ENCODE data around the gene PURA.

Gene PURA

DNA sequence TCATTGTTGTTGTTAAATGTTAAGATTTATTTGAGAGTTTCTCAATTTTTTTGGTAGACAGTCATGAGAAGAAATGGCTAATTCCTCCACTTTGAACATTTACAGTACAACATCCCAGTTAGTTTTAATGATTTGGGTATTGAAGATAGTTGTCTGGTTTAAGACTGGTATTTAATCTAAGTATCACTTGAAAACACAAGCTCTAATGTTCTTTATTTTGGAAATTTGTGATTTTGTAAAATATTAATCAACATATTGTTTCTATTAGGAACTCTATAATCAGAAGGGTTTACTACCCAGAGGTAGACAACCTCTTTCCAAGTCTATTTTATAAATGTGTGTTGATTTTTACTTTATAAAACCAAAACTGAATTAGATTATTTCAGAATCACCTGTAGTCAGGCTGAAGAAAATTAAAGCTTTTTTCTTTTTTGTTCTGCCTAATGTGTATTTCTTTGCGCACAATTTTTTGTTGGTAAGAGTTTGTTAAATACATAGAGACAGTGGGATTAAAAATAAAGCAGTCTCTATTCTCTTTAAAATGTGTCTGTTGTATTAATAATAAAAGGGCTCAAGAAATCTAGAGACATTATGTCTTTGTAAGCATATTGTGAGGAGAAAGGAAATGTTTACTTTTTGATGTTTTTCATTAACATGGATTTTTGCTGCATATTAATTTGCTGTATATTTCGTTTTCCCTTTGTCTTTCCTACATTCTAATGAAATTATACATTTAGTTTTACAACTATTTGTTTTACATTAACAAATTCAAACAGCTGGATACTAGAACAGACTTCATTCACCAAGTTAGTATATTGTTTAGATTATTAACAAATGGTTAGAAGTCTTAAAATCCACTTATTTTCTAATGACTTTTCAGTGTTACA lies 3.9 kb upstream of the PURA start:
- DNase-seq (ENCODE audit: low read depth, low spot score): no peak

DNA sequence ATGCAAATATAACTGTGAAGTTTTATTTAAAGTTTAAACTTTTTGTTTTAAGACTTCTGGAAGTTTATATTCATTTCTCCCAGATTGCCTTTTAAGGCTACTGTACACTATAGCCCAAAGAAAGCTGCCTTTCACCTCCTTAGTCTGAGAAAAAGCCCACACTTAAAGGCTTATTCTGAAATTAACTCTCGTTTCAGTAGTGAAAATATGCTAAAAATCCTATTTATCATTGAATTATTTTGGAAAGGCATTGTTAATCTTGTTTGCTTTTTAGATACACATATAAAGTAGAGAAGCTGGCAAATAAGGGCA lies 3.3 kb upstream of the PURA start:
- no peak for DNase-seq (ENCODE audit: low read depth, low spot score)

DNA sequence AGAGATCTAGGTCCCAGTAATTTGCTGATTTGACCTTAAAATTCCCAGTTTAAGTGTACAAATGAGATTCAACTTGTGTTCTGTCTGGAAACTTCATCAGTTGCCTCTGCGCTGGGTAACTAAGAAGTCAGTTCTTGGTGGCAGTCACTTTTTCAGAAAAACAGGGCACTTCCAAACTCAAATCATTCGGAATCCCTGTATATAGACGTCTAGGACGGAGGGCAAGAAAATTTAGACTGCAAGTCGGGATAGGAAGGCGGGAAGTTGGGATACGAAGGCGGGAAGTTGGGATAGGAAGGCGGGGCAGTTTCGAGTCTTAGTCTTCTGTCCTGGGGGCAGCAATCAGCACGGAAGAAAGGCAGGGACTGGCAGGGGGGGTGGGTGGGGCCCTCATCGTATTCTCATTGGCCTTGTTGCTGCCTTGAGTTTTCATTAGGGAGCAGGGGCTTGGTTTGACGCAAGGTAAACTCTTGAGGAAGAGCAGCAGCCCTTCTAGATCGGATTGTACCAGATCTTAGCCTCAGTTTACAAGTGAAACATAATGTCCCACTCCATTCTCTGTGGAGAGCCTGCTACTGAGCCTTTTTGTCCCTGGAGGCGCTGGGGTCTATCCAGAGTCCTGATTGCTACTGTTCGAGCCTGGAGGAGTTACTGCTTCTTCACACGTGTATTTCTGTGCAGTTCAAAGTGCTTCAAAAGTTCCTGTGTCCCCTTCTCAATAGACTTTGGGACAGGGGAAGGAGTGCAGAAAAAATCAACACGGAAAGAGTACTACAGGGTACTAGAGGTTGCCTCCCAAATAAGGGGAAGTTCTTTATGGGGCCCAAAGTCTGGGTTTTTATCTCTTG lies 2.7 kb upstream of the PURA start:
- no peak for DNase-seq (ENCODE audit: low read depth, low spot score)

DNA sequence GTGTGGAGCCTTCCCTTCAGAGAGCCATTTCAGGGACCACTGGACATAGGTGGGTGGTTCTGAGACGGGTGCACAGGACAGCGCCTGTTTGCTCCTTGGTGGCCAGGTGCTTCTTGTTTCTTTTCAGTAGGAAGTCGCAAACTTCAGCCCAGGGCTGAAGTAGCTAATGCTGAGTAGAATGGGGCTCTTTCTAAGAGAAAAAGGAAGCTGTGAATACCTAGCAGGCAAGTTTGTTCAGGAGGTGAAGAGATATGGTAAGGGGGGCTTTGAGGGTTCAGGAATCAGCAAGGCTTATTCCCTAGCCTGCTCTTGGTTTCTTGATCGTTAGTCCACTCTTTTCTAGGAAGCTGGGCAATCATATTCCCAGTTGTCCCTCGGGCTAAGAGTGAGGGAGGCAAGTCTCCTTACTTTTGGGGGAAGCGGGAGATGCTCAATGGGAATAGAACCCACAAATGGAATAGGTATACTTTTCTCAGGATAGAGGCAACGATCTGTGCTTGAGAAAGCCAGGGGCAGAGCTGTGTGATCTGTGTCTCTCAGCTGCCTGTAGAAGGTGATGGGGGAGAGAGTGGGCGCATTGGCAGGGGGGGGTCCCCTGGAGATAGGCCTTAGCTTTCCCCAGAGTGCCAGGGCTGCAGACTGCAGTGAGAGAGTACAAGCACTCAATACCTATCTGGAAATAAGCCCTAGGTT lies 1.9 kb upstream of the PURA start:
- no peak for DNase-seq (ENCODE audit: low read depth, low spot score)

DNA sequence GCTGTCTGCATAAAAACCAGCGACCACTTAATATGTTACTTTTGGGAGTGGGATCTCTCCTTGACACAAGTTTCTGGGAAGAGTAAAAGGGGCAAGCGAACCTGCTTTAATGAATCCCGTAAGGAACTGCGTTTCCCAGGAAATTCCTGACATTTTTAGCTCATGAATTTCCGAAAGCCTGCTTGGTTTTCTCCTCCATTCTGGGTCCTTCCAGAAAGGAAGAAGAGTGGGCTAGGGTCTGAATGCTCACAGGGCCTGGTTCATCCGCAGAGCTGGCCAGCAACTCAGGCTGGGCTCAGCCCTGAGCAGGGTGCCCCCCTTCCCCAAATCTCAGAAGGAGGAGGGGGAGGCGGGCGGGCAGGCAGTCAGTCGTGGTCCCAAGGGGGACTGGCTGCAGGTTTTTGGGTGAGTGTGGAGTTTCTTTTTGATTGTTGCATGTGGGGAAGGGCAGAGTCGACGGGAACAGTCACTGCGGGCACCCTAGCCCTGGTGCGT lies 1.2 kb upstream of the PURA start:
- DNase-seq (ENCODE audit: low read depth, low spot score): no peak

DNA sequence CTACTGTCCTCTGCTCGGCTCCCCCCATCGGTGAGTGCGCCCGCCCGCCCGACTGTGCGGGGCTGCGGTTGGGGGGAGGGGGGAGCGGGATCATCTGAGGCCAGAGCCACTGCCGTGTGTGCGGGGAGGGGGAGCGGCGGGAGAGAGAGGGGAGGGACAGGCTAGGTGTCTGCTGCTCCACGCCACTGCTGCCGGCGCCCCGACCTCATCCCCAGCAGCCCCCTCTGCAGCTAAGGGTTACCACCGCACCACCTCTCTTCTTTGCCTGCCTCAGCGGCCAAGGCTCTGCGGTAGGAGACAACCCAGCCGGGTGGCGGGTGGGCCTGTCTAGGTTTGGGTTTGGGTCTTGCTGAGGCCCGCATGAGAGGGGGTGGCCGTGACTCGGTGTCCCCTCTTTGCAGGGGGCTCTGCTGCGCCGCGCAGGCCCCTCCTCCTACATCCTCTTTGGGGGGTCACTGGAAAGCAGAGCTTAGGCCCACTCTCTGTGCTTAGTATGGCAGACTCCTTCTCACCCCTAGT lies 670 bp upstream of the PURA start:
- no peak for DNase-seq (ENCODE audit: low read depth, low spot score)

DNA sequence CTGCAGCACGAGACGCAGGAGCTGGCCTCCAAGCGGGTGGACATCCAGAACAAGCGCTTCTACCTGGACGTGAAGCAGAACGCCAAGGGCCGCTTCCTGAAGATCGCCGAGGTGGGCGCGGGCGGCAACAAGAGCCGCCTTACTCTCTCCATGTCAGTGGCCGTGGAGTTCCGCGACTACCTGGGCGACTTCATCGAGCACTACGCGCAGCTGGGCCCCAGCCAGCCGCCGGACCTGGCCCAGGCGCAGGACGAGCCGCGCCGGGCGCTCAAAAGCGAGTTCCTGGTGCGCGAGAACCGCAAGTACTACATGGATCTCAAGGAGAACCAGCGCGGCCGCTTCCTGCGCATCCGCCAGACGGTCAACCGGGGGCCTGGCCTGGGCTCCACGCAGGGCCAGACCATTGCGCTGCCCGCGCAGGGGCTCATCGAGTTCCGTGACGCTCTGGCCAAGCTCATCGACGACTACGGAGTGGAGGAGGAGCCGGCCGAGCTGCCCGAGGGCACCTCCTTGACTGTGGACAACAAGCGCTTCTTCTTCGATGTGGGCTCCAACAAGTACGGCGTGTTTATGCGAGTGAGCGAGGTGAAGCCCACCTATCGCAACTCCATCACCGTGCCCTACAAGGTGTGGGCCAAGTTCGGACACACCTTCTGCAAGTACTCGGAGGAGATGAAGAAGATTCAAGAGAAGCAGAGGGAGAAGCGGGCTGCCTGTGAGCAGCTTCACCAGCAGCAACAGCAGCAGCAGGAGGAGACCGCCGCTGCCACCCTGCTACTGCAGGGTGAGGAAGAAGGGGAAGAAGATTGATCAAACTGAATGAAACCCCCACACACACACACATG lies 654 bp downstream of the PURA start:
- DNase-seq (ENCODE audit: low read depth, low spot score): no peak

DNA sequence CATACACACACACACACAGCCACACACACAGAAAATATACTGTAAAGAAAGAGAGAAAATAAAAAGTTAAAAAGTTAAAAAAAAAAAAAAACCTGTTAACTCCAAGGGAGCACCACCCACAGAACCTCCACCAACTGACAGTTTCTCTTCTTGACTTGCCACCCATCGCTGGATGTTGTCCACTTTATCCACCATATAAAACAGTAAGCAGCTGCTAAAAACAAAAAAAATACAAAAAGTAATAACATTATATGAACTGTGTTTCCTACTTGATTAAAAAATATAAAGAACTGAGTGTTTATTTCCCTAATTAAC lies 1.2 kb downstream of the PURA start:
- no peak for DNase-seq (ENCODE audit: low read depth, low spot score)

DNA sequence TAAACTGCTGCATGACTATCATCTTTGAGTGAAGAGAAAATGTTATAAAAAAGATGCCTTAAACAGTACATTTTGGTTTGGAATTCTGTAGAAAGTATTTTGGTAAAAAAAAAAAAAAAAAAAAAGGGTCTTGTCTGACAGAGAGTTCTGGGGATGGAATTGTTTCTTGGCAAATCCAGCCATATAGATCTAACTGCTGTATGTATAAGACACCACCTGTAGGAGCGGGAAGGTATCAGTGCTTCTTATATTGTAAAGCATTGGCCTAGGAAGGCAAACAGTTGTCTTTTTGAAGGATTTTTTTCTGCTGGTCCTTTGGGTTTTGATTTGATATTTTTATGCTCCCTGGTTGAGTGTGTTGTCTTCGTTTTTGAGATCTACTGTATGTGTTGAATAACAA lies 2.8 kb downstream of the PURA start:
- DNase-seq (ENCODE audit: low read depth, low spot score): no peak

DNA sequence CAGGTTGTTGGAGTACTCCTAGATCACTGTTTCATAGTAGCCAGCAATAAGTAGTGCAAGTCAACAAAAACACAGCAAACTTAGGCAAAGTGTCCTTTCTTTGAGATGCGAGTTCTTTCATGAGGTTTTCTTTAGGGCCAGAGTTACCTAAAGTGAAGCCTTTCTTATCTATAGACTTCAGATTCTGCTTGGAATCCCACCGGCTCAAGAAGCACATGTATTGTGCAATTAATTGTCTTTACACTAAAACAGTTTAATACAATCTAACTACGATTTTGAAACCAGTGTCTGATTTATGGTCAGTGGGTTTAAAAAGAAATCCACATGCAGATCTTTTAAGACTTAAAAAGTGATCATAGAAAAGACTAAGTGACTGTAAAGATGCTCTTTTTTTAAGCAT lies 3.6 kb downstream of the PURA start:
- DNase-seq (ENCODE audit: low read depth, low spot score): no peak

DNA sequence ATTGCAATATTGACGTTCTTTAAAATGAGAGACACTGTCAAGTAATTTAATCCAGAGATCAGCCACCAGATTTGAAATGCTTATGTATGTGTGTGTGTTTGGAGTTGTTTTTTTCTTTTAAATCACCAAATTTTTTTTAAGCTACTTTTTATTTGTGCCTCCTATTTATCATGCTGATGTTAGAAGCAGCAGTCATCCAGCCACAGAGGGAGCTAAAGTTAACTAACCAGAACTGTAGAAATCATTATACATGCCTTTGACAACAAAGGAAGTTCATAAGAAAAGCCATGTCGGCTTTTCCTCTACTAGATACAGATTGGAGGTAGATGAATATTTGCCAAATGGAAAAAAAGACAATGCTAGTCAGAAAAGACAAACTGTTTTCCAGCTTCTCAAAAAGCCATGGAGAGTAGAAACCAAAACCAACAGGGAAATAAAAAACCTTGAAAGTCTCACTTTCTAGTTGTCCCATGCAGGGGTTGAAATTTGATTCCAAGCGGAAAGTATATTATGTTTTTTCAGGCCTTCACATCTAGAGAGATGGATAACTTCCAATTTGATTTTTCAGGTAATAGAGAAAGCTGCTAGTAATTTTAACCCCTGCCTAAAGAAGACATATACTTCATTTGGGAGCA lies 4.5 kb downstream of the PURA start:
- DNase-seq (ENCODE audit: low read depth, low spot score): no peak

DNA sequence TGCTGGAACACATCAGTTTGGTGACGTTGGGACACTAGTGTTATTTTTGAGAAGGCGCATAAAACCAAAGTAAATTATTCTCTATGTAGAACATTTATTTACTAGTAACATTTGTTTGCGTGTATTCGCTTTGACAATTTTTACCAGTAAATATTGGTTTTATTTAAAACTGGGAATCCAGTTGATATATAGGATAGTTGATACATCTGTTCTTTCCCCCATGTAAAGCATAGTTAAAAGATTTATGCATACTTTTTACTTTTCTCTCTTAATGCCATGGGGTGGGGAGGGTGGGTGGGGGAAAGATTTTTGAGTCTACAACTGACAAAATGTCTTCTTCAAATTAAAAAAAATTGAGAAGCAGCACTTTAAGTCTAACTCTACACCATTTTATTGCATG lies 11.7 kb downstream of the PURA start, which contains the start of gene IGIP:
IGIP (plus strand) TSS at position 301 of the 400 bp plus-strand sequence. CDS start 2,540 bp downstream, outside the sequence.
- DNase-seq (ENCODE audit: low read depth, low spot score): no peak

DNA sequence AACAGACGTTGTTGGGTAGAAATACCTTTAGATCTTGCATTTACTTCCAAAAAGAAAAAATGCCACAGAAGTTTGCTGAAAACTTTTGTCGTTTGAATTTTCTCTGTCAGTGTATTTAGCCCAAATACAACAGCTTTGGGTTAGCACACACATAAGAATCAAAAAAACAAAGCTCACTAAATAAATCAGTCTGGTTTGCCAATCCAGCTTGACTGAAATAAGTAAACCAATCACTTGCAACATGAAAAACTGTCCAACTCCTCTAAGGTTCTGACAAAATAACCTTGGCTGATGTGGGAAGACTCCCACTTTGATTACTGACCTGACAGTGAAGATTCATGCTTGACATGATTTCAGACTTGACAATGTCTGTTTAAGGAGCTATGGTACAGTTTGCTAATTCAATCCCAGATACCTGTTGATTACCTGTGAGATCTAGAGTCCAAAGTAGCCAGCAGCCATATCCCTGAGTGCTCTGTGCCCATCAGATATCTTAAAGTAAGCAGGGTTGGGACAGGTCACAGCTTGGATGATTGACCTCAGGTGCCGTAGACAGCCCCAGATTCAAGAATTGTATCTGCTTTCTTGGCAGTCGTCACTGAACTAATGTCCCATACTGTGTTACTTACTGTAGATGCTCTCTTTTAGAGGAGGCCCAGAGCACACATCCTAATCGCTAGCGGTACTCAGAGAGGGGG lies 12.6 kb downstream of the PURA start:
- no peak for DNase-seq (ENCODE audit: low read depth, low spot score)

DNA sequence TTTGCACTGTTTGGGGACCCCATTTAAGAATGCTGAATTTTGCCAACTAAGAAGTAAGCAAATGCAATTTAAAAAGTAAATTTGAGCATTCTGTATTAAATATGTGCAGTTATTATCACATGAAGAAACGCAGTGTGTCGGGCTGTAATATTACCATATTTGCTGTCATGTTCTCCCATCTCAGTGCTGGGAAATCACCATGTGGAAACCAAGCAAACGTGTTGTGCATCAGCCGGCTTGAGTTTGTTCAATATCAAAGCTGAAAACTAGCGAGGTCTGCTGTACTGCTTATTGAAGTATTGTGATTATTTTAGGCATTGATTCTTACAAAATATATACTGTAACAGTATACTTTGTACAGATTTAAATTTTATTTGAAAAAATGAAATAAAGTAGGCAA lies 14.5 kb downstream of the PURA start:
- DNase-seq (ENCODE audit: low read depth, low spot score): no peak

DNA sequence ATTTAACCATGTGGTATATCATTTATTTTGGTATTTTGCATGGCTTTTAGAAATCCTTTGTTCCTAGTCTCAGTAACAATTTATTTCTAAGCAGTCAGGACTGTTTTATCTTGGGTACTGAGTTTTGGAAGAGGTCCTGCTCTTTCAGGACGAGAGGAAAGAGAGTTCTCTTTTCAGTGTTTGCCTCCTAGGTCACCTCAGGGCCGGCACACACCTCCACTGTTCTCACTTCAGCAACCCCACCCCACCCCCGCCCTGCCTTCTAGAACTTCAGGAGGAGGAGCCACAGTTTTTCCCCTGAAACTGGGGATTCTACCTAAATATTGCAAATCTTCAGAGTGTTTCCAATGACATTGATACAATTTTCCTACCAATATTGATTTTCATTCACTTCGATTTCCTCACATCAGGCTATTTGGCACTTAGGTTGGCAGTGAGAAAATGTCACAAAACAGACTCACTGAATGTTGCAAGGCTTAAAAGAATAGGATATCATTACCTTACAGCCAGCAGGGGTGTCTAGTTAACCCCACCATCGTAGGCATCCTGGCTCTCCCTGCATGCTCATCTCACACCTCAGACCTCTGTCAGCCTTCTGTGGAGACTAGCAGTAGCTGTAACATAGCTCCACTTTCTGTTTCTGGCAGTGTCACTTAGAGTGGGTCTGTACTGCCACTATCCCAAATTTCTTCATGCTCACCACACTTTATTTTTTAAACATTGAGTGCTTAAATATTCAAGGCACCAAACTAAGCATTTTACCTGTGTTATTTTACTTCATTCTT lies 17.2 kb downstream of the PURA start:
- DNase-seq (ENCODE audit: low read depth, low spot score): no peak

DNA sequence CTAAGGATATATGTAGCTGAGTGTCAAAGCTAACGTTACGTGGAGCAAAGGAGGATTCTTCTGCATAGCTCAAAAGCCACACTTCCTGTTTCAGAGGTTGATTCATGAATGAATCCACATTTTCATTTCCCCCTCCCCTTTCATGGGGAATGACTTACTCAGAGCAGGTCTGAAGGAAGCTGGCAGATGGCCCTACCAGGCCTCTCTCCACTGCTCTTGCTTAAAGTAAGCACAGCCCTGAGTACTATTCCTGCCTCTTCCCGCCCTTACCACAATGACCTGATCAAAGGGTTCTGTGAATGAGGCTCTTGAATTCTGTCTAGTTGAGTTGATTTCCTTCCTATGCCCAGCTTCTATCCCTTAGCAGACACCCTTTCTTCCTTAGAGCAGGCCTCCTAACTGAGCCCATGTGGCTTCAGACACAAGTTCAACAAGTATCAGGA lies 18.1 kb downstream of the PURA start:
- DNase-seq (ENCODE audit: low read depth, low spot score): no peak

DNA sequence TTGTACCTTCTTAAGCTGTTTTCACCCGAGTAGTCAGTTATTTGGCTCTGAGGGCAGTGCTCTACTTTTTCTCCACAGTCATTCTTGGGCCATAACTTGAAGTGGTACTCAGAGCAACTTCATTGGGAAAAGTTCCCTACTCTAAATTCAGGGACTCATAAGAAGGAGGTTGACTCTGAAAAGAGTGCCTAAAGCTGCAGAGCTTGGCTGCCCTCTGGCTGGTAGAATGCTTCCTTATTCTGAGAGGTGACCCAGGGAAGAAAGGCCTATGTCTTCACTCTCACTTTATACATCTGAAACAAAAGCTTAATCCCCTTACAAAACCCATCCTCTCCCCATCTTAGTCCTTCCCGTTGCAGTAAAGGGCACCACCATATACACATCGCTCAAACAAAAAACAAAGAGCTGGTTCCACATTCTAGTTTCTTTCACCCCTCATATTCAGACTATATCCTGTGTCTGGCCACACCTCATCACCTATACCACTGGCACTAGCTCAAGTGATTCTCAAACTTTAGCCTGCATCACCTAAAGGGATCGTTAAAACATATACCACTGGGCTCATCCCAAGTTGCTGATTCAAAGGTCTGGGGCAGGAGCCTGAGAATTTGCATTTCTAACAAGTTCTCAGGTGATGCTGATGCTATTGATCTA lies 19.7 kb downstream of the PURA start:
- no peak for DNase-seq (ENCODE audit: low read depth, low spot score)

DNA sequence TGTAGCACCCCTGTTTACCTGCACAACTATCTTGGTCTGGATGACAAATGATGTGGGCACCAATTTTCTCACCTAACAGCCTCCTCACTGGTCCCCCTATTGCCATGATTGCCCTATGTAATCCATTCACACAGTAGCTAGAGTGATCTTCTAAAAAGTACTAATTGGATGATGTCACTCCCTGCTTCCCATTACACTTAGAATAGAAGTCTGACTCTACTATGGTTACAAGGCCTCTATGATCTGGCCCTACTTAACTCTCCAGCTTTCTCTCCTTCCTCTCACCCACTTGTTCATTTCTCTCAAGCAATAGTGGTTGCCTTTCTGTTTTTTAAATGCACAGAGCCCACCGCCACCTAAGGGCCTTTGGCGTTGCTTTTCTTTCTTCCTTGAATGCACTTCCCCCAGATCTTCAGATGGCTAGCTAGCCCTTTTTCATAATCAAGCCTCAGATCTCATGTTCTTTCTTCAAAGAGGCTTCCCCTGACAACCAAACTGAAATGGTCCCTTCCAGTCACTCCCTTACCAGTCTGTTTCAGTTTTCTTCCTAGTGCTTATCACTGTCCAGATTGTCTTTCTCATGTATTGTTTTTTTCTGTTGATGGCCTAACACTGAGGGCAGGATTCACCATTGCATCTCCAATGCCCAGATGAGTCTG lies 20.5 kb downstream of the PURA start:
- DNase-seq (ENCODE audit: low read depth, low spot score): no peak

Data from iPS DF 19.7 (cell line).